Liver (tissue), 9 donors: ENCODE results near the gene EIF3I. TPM values are rescaled to one million over a fixed set of nuclear protein-coding genes. Genes with fewer than 3 reads are reported as not detected.
A peak's percentile ranks its signal among the peaks of the same experiment; 100 is the strongest.

Experiments used
- DNase-seq: peaks from one replicate; pipeline ENCODE4 v3.0.0-alpha.2; 2017; ENCODE audit warnings: low spot score
- H3K27ac ChIP-seq, 2 donors: one replicate each; pipeline ENCODE4 v1.7.0; 2013; ENCODE audit warnings: inconsistent platforms in 2 of 2, low read length in 2 of 2, control low read depth in 1 of 2, low read depth in 1 of 2, mild to moderate bottlenecking in 1 of 2
- H3K27me3 ChIP-seq, 4 donors: one replicate each; pipeline versions ENCODE4 v1.6.1 to v1.7.0; 2013; ENCODE audit warnings: low read length in 3 of 4, inconsistent platforms in 1 of 4, mild to moderate bottlenecking in 1 of 4, moderate library complexity in 1 of 4; ENCODE audit not compliant: control insufficient read depth in 4 of 4, insufficient read depth in 4 of 4
- H3K36me3 ChIP-seq, 4 donors: one replicate each; pipeline versions ENCODE4 v1.6.1 to v1.7.0; 2013; ENCODE audit warnings: low read length in 3 of 4, mild to moderate bottlenecking in 3 of 4, low read depth in 1 of 4, moderate library complexity in 1 of 4; ENCODE audit not compliant: control insufficient read depth in 4 of 4, insufficient read depth in 3 of 4
- H3K4me1 ChIP-seq, 4 donors: one replicate each; pipeline versions ENCODE4 v1.6.1 to v1.7.0; 2013; ENCODE audit warnings: low read length in 3 of 4, mild to moderate bottlenecking in 3 of 4, moderate library complexity in 1 of 4; ENCODE audit not compliant: control insufficient read depth in 4 of 4, insufficient read depth in 4 of 4
- H3K4me3 ChIP-seq, 3 donors: one replicate each; pipeline versions ENCODE4 v1.6.1 to v1.7.0; 2013; ENCODE audit warnings: low read length in 3 of 3, control low read depth in 1 of 3, low read depth in 1 of 3, mild to moderate bottlenecking in 1 of 3
- H3K9ac ChIP-seq, 2 donors: one replicate each; pipeline ENCODE4 v1.7.0; 2013; ENCODE audit warnings: low read length in 2 of 2, mild to moderate bottlenecking in 2 of 2, moderate library complexity in 2 of 2, control low read depth in 1 of 2, low read depth in 1 of 2
- H3K9me3 ChIP-seq, 4 donors: one replicate each; pipeline versions ENCODE4 v1.6.1 to v1.7.0; 2013; ENCODE audit warnings: low read length in 3 of 4; ENCODE audit not compliant: control insufficient read depth in 4 of 4
- FOXA1 ChIP-seq: IDR thresholded peaks from 2 replicates; pipeline ENCODE4 v1.6.1; 2016; ENCODE audit warnings: antibody characterized with exemption
- FOXA2 ChIP-seq: IDR thresholded peaks from 2 replicates; pipeline ENCODE4 v1.6.1; 2016; ENCODE audit warnings: antibody characterized with exemption
- HNF4A ChIP-seq, 2 donors: conservative IDR thresholded peaks; 2 replicates each; pipeline ENCODE4 v1.6.1; 2016; ENCODE audit warnings: antibody characterized with exemption in 2 of 2, mild to moderate bottlenecking in 2 of 2
- HNF4G ChIP-seq: IDR thresholded peaks from 2 replicates; pipeline ENCODE4 v1.6.1; 2016; ENCODE audit warnings: antibody characterized with exemption
- JUND ChIP-seq, 2 donors: IDR thresholded peaks; 2 replicates each; pipeline ENCODE4 v1.6.1; 2016; ENCODE audit warnings: antibody characterized with exemption in 2 of 2
- RAD21 ChIP-seq, 2 donors: IDR thresholded peaks; 2 replicates each; pipeline ENCODE4 v1.6.1; 2016; ENCODE audit warnings: antibody characterized with exemption in 2 of 2, mild to moderate bottlenecking in 2 of 2
- YY1 ChIP-seq: IDR thresholded peaks from 2 replicates; pipeline ENCODE4 v1.6.1; 2016; ENCODE audit warnings: antibody characterized with exemption, mild to moderate bottlenecking
- WGBS: extraction: QIAGEN DNeasy Blood & Tissue Kit; methylation state at CpG from one replicate; pipeline ENCODE4 v1.1.7; 2013; 5-methylcytosine and 5-hydroxymethylcytosine counted together
- polyA plus RNA-seq, 2 donors: library from polyadenylated mRNA; stranded (reverse) in 1 of 2; unstranded in 1 of 2; fragments of 200-250 nt in 1 of 2; fragments of >200 nt in 1 of 2; fragmentation: Nextera tagmentation in 1 of 2; extraction: Ambion mirVana in 1 of 2; gene quantifications; one replicate each; pipeline versions ENCODE4 v1.2.1 to v1.2.3, GENCODE V29; 2013 to 2015
- total RNA-seq, 2 donors: library from RNA; depleted of rRNA; stranded (reverse); fragments of >200 nt; gene quantifications; one replicate each; pipeline ENCODE4 v1.2.3, GENCODE V29; 2014
- TF ChIP-seq, protein P1 (sequence below): fragments of 150-350 bp; IDR thresholded peaks from 2 replicates; pipeline ENCODE4 v1.5.1; 2017; ENCODE audit warnings: improper control_type of control experiment, low read depth, low read length; ENCODE audit not compliant: missing input control
- TF ChIP-seq, protein P2 (sequence below): IDR thresholded peaks from 2 replicates; pipeline ENCODE4 v1.6.1; 2016; ENCODE audit warnings: antibody characterized with exemption
- donor health status: healthy.
- donor health status: healthy.
- donor health status: healthy.
- donor health status: healthy.
- donor health status: healthy.

The EIF3I gene
- total and polyA plus RNA-seq, 4 donors, result 75.0 to 114 (median 99.7) TPM

DNA sequence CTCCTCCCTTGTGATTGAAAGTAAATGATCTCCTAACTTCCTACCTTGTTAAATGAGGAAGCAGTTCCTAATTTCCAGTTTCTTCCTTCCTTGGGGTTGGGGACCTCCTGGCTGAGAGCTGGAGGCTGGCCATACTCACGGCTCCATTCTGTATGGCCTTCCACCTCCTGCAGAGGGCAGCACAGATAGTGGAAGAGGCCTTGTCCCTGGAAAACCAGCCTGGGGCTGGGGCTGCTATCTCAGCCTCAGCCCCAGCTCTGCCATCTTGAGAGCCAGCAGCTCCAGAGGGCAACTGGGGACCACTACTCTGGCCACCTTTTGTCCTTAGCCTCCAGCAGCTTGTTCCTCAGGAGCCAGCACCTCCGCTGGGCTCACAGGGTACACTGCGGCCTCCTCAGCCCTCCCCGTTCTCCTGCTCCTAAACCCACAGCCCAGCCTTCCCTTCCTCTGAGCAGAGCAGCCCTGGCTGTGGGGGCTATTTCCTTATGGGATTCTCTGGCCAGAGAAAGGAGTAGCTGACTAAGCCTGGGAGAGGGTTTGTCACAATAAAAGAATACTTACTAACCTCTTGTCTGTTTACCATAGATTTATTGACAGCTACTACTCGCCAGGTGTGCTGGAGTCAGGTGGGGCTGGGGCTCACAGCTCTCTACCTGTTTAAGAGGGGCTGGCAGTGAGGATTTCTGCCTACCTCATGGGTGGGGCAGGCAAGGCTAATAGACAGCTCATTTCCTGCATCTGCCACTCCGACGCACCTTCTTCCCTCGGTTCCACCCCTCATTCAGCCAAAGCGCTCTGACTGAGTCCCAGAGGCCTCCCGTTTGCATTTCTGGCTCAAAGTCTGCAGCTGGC is 6.4 kb upstream of the EIF3I start:
- H3K27me3 ChIP-seq, result no peaks in the 10 kb centered on the region
- 72% methylated on average over 10 of the region's 10 CpGs for WGBS
- H3K4me1 ChIP-seq, result peaks cover 1 to 2% (median 2%) of the 10 kb centered on the region in 4 donors
- TF ChIP-seq FOXA2, result no peak
- TF ChIP-seq RAD21 (IDR thresholded peaks at IDR 0.05), result peak; percentile 89 to 95
- TF ChIP-seq, protein P1, sequence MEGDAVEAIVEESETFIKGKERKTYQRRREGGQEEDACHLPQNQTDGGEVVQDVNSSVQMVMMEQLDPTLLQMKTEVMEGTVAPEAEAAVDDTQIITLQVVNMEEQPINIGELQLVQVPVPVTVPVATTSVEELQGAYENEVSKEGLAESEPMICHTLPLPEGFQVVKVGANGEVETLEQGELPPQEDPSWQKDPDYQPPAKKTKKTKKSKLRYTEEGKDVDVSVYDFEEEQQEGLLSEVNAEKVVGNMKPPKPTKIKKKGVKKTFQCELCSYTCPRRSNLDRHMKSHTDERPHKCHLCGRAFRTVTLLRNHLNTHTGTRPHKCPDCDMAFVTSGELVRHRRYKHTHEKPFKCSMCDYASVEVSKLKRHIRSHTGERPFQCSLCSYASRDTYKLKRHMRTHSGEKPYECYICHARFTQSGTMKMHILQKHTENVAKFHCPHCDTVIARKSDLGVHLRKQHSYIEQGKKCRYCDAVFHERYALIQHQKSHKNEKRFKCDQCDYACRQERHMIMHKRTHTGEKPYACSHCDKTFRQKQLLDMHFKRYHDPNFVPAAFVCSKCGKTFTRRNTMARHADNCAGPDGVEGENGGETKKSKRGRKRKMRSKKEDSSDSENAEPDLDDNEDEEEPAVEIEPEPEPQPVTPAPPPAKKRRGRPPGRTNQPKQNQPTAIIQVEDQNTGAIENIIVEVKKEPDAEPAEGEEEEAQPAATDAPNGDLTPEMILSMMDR, result peak; percentile 77
- no peaks in the 10 kb centered on the region for H3K9me3 ChIP-seq
- no peak overlapping the region for H3K27ac ChIP-seq
- H3K36me3 ChIP-seq, result peaks cover 0 to 13% (median 4%) of the 10 kb centered on the region in 4 donors
- no peak overlapping the region for H3K9ac ChIP-seq
- no peak overlapping the region for H3K4me3 ChIP-seq
- peak; percentile 66 for DNase-seq

- WGBS, result 84% methylated on average over 5 of the region's 5 CpGs
- H3K27ac ChIP-seq, result no peak overlapping the region
- no peaks in the 10 kb centered on the region for H3K9me3 ChIP-seq
- no peak for TF ChIP-seq HNF4A (conservative IDR thresholded peaks at IDR 0.05)
- TF ChIP-seq FOXA2, result no peak
- H3K36me3 ChIP-seq, result peaks cover 0 to 13% (median 4%) of the 10 kb centered on the region in 4 donors
- H3K4me1 ChIP-seq, result peaks cover 7 to 9% (median 9%) of the 10 kb centered on the region in 4 donors
- no peak for DNase-seq
- no peaks in the 10 kb centered on the region for H3K27me3 ChIP-seq
- no peak overlapping the region for H3K4me3 ChIP-seq
- no peak overlapping the region for H3K9ac ChIP-seq
These were observed 5.6 kb upstream of the EIF3I start for GRCh38 chr1:32216566-32216965.

DNA sequence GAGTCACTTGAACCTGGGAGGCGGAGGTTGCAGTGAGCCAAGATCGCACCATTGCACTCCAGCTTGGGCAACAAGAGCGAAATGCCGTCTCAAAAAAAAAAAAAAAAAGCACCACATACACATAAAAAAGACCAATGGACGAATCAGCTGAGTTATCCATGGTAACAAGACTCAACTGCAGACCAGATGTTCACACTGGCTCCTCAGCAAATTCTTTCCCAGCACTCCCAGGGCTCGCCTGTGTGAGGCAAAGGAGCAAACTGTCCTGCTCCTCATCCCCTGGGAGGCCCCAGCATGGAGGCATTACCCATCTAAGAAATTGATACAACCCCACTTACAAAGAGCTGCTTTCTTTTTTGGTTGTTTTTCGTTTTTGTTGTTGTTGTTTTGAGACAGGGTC is 3.2 kb upstream of the EIF3I start:
- Histone ChIP-seq H3K27me3 (no peaks in the 10 kb centered on the region), H3K27ac (no peak overlapping the region), H3K4me3 (no peak overlapping the region), H3K9ac (no peak overlapping the region), H3K36me3 (peaks cover 0 to 13% (median 4%) of the 10 kb centered on the region in 4 donors), H3K4me1 (peaks cover 13 to 22% (median 17%) of the 10 kb centered on the region in 4 donors), H3K9me3 (no peaks in the 10 kb centered on the region)
- TF ChIP-seq FOXA1 (no peak), RAD21 (IDR thresholded peaks at IDR 0.05) (no peak), JUND (IDR thresholded peaks at IDR 0.05) (no peak), HNF4G (no peak), FOXA2 (no peak), YY1 (no peak)
- TF ChIP-seq, protein P2, sequence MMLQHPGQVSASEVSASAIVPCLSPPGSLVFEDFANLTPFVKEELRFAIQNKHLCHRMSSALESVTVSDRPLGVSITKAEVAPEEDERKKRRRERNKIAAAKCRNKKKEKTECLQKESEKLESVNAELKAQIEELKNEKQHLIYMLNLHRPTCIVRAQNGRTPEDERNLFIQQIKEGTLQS, result no peak
- DNase-seq, result no peak
- WGBS, result 96% methylated on average over 7 of the region's 7 CpGs
